HG03135 (cell line): ENCODE results near the gene BANP.
"Not testable (repeated sequence)": the region's sequence is repeated elsewhere in the genome, so short reads cannot be mapped to it uniquely, and the experiment has no call there.

Source experiments
- ATAC-seq: cut with Tn5 transposase; IDR thresholded peaks from one replicate; pipeline ENCODE4 v1.9.1; 2021; ENCODE audit warnings: mild to moderate bottlenecking, moderate library complexity; ENCODE audit not compliant: unreplicated experiment

The BANP gene

GRCh38 chr16:87965417-87965816 is 14.2 kb downstream of the BANP start:
- no peak for ATAC-seq

- no peak for ATAC-seq
Measured at GRCh38 chr16:87966064-87966645, 14.9 kb downstream of the BANP start.

GRCh38 chr16:87966685-87967185 is 15.5 kb downstream of the BANP start:
- ATAC-seq = no peak

GRCh38 chr16:87968541-87968940 is 17.3 kb downstream of the BANP start:
- no peak for ATAC-seq

- no peak for ATAC-seq
Measured at GRCh38 chr16:87970186-87970585, 19.0 kb downstream of the BANP start.

- no peak for ATAC-seq
Measured at GRCh38 chr16:87971933-87972332, 20.7 kb downstream of the BANP start.

- ATAC-seq = no peak
Measured at GRCh38 chr16:87973717-87974116, 22.5 kb downstream of the BANP start.

GRCh38 chr16:87974178-87974577 is 22.9 kb downstream of the BANP start:
- no peak for ATAC-seq

- no peak for ATAC-seq
Measured at GRCh38 chr16:87976665-87977064, 25.4 kb downstream of the BANP start.

- ATAC-seq = no peak
Measured at GRCh38 chr16:87978127-87978526, 26.9 kb downstream of the BANP start.

GRCh38 chr16:87979352-87979751 is 28.1 kb downstream of the BANP start:
- ATAC-seq = no peak

- not testable (repeated sequence) for ATAC-seq
Measured at GRCh38 chr16:87979911-87980630, 28.8 kb downstream of the BANP start.

- not testable (repeated sequence) for ATAC-seq
Measured at GRCh38 chr16:87981376-87981775, 30.1 kb downstream of the BANP start.

- ATAC-seq = no peak
Measured at GRCh38 chr16:87982581-87983041, 31.4 kb downstream of the BANP start.

GRCh38 chr16:87983072-87983736 is 32.0 kb downstream of the BANP start:
- not testable (repeated sequence) for ATAC-seq

GRCh38 chr16:87983737-87984097 is 32.5 kb downstream of the BANP start:
- ATAC-seq = not testable (repeated sequence)

GRCh38 chr16:87984180-87984579 is 32.9 kb downstream of the BANP start:
- ATAC-seq = not testable (repeated sequence)

- ATAC-seq = no peak
Measured at GRCh38 chr16:87984632-87985267, 33.5 kb downstream of the BANP start.

- not testable (repeated sequence) for ATAC-seq
Measured at GRCh38 chr16:87985493-87985892, 34.3 kb downstream of the BANP start.

- ATAC-seq = not testable (repeated sequence)
Measured at GRCh38 chr16:87986361-87986849, 35.2 kb downstream of the BANP start.

GRCh38 chr16:87988596-87988995 is 37.4 kb downstream of the BANP start:
- not testable (repeated sequence) for ATAC-seq
